GM18861 (cell line): ENCODE results near the gene FOXN3.
"Not testable (repeated sequence)": the region's sequence is repeated elsewhere in the genome, so short reads cannot be mapped to it uniquely, and the experiment has no call there.

Source experiments
- ATAC-seq: cut with Tn5 transposase; IDR thresholded peaks from one replicate; pipeline ENCODE4 v1.9.1; 2021; ENCODE audit not compliant: unreplicated experiment

FOXN3 gene

DNA sequence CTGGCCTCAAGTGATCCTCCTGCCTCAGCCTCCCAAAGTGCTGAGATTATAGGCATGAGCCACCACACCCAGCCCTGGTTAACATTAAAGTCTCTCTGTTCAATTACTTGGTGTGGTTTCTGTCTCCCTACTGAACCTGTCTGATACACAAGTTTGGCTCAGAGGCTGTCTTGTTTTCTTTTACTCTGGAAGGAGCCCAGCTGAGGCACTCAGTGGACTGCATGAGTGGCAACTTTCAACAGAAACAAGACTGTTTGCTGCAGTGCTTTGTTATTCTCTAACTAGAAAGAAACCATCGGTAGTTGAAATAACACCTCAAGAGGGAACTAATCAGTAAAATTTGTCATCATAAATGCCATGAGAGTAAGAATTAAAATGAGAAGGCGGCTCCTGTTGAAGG, 238.7 kb downstream of the FOXN3 start:
- ATAC-seq, result no peak

DNA sequence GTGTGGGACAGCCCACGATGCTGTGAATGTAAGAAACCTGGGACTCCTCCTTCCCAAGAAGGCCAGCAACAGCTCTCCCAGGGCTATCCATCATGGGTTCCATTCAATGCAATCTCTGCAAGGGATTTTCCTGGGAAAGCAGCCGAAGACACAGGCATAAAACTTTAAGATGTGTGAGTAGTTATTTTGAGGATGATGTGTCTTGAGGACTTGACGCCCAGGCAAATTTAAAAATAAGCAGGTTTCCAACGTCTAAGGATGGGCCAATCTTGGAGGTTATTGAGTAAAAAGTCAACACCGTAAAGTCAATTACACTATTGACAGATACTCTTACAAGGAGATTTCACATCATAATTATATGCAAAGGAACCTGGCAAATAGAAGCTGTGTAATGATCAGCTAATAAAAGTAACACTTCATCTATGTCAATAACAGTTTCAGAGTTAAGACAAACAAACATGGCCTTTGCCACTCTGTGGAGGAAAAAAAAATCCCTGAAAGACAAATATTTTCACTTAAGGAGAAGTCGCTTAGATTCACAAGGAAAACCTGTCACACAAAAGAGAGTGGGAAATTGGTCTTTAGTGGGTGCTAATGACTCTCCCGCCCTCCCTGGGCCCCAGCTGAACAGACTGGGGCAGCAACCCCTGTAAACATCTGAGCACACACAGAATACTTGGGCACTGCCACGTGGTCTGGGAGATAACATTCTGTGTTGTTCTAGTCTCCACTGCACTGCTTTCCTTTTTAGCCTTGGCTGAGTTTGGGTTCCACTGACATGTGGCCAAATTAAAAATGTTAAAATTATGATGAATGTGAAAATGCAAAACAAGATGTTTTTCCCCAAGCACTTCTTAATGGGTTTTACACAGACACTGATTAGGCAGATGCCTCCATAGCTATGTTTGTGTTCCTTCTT, 240.9 kb downstream of the FOXN3 start:
- ATAC-seq, result no peak

DNA sequence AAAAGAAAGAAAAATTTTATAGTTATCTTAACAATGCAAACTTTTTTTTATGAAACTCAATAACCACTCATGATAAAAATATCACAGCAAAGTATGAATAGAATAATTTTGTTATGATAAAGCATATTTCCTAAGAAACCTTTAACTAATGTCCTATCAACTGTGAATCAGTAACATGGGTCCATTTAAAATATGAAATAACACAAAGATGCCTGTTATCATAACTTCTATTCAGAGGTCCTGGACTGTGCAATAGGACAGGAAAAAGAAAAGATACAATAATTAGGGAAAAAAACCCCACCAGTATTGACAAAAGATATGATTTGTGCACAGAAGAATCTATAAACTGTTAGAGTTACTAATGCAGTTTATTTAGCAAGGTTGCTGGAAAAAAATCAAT, 245.4 kb downstream of the FOXN3 start:
- no peak for ATAC-seq

DNA sequence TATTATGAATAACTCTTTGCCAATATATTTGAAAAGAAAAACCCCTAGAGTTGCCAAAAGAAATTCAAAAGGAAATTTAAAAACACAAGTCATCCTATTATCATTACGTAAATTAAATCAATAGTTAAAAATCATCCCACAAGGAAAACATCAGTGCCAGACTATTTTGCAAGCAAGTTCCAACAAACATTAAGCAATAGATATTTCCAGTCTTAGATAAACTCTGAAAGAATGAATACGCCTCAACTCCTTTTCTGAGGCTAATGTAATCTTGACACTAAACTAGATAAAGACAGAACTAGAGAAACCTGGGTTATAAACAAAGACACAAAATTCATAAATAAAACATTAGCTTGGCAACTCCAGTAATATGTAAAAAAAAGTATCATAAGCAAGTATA, 245.9 kb downstream of the FOXN3 start:
- ATAC-seq, result no peak

DNA sequence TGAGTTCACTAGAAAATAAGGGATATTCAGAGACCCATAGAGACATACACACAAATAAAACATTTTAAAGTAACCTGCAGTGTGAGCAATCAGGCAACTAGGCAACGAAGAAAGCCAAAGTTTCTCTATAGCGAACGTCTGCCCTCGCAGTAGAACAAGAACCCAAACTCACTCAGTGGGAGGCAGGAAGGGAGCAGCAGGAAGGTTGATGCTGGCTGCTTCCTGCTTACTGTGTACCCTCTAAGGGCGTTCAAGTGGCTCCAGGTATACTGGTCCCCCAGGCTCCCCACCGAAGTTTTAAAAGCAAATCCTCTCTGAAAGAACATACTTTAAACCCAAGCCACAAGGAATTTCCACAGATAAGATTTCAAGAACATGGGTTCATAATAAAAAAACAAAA, 249.3 kb downstream of the FOXN3 start:
- ATAC-seq, result no peak

DNA sequence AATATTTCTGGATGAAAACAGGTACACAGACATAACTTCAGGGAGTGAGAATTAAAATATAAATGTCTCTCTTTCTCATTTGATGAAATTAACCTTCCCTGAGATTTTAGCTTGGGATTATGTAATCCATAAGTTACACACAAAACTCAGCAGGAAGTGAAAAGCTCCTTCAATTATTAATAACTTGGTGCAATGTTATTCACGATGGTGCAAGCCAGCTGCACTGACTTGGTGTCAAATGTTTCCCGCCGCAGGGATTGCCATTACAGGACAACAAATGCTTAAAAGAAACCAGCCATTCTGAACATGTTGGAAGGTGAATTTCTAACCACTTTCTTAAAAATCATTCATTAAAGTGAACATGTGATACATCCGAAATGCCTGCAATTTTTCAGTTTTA, 250.4 kb downstream of the FOXN3 start:
- ATAC-seq, result no peak

DNA sequence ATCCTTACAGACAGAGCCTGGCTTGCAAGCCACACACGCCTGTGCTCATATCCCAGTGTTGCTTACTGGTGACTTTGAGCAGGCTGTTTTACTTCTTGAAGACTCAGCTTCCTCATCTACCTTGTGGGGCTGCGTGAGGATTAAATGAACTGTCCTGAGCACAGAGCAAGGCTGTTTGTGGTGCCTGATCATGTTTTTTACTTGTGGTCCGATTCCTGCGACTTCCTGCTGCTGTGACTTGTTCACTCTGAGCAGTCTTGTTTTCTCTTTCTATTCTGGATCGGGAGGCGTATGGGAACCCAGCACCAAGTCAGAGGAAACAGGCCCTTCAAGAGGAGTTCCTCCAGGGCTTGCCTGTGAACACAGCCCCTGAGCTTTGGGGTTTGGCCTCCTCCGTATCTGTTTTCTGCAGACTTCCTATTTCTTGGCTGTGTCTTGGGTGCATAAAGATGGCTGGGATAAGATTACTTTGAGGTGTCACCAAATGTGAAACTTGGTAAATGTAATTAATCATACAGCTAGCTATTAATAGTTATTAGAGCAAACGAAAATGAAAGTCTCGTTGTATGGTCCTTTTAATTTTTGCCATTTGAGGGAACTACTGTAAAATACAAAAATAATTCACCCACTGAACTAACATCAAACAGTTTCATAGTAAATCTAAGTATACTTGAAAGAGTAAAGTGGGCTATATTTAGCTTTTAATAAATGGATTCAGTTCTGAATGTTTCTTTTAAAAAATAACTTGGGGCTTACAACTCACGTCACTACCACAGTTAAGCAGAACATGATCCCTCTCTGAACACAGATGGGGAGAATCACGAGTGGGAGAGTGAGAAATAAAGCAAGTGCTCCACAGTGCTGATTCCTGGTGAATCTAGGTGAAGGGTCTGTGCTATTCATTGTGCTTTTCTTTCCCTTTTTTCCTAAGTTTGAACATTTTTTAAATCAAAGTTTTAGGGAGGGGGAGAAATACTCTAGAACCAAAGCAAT, 251.5 kb downstream of the FOXN3 start:
- ATAC-seq, result peak; percentile 49

DNA sequence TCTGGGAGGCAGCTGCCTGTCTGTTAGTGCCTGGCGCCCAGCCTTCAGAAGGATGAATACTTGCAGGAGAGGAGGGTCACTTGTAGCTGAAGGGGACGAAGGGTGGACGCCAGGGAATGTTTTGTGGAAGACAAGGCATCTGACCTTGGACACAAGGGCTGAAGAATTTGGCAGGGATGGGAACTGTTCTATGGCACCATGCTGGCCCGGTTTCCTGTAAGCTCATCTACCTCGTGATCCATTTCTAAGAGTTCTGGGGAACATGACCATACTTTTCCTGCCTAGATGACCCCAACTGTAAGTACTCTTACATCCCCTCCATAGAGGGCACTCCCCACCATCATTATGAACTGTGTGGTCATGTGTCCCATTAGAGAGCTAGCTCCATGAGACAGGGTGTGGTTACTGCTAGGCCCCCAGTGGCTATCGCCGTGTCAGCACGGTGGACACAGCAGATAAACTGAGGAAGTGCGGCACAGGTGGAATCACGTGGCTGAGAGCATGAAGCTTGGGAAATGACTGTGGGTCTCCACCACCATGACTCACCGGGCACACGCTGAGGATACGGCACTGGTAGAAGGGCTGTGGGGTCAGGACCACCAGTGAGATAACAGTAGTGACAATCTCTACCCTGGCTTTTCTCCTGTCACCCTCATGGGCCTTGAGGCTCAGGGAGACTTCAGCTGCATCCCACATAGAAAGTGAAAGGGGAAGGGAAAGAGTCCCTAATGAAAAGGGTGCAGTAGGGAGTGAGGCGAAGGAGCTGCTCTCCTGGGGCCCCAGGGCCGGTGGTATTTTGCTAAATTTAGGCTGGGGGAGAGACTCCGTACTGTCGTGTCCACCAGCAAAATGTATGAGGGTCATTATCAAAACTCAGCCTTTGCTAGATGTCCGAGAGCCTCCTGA, 252.6 kb downstream of the FOXN3 start:
- peak; percentile 19 for ATAC-seq

DNA sequence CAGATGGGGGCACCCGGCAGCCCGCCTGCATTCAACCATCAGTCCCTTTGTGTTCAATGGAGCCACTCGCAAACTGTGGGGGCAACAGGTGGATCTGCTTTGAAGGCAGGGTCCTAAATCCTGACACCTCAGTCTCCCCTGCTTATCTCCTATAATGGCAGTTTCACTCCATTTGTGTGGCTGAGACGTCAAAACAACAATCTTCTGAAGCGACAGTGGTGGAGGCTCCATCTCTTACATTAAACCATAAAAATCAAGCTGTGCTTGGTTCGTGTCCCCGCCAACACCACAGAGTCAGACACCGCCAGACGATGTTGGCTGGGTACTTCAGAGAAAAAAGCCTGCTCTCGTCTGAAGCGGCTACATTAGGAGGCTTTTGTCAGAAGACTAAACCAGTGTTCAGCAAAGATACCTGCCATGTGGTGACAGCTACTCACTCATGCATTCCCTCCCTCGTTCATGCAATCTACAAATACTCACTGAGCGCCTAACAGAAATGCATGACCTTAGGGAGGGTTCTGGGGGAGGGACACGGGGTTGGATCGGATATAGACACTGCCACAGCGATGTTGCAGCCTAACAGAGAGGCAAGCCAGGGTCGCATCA, 253.9 kb downstream of the FOXN3 start:
- ATAC-seq, result no peak

DNA sequence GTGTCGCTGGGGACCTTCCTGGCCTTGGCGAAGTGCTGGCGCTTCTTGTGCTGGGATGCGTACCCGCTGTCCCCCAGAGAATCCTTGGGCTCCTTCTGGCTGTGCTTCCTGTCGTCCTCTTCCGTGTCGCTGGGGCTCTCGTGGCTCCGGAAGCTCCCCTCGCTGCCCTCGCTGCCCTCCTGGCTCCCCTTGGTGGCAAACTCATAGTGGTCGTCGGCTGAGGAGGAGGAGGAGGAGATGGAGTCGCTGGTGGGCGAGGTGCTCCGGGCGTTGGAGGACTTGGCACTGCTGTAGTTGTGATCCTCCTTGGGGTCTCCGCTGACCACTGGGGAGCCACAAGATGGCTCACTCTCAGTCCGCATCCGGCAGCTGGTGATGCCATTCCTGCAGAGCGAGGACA, 254.4 kb downstream of the FOXN3 start:
- no peak for ATAC-seq

DNA sequence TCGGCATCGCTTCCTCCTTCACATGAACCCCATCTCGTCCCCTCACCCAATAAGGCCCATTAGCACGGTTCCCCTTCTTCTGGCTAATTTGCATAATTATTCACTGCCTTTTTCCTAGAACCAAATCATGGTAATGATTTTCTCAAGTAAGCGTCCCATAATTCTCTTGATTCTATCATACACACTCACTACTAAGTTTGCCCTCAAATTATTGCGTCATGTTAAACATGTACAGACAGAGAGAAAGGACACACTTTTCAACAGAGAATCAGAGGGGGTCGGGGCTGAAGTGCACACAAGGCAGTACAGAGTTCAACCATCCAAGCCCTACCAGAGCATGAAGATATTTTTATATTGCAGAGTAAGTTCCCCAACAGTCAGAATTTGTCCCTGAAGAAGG, 256.6 kb downstream of the FOXN3 start:
- no peak for ATAC-seq

DNA sequence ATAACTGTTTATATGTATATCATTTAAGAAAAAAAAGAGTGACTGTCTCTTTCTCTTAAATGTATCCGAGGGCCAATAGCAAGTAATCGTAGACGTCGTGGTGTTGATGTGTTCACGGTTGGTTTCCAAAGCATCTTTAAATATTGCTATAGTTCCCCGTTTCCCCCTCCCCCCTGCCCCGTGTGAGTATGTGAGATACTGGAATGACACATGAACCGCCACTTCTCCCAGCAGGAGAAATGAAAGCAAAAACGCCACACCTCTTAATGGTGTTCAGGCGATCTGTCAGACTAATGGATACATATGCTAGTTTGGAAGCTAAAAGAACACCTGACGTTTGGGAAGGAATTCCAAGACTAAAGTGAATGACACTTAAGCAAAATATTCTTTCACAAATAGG, 258.3 kb downstream of the FOXN3 start:
- no peak for ATAC-seq

DNA sequence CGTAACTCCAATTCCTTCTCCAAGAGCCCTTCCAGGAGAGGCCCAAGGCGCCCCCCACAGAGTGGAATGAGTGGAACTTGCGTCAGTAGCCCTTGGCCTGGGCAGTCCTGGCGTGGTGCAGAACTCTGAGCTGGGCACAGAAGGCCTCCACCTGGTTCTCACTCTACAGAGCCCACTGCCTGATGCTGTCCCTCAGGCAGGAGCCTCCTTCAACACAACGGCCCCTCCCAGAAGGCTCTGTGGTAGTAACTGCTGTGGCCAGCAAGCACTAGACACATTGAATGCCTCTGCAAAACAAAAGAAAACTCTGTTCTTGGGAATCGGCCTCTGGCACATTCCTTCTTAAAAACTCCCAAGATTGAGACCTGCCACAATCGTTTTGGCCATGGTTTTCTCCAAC, 258.9 kb downstream of the FOXN3 start:
- not testable (repeated sequence) for ATAC-seq

DNA sequence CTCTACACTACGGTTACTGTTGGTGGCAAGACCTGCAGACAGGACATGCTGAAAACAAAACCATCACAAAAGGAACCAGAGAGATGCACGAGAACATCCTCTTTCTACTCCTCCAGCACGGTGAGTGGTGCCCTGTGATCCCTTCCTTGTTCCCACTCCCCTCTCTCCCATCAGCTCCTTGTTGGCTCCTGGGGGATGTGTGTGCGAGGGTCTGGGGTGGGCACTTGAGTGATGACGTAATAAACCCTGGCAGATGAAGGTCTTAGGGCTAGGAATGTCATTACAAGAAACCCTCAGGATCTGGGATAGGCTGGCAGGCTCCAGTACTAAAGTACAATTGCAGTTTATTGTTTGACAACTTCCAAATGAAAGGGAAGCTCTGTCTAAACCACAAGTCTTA, 261.5 kb downstream of the FOXN3 start:
- no peak for ATAC-seq

DNA sequence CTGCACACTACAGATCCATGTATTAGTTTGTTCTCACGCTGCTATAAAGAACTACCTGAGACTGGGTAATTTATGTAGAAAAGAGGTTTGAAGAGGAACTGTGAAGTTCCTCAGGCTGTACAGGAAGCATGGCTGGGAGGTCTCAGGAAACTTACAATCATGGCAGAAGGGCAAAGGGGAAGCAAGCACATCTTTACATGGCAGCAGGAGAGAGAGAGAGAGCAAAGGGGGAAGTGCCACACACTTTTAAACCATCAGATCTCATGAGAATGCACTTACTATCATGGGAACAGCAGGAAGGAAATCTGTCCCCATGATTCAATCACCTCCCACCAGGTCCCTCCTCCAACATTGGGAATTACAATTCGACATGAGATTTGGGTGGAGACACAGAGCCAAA, 265.3 kb downstream of the FOXN3 start:
- ATAC-seq, result not testable (repeated sequence)

DNA sequence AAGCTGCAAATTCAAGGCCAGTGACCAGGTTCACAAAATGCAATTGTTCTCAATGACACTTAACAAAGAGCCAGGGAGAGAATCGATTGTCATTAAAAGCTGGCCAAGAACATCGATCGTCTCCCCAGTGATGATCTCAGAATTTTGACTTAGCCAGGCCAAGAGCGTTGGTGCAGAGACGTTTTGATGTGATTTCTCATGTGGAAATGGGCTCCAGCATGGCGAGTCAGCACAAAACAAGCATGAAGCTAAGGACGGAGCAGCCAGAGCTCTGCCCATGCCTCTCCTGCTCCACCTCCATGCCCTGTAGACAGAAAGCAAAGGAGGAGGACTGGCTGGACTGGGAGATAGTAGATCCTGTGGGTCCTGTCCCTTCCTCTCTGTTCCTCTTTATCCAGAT, 270.8 kb downstream of the FOXN3 start:
- ATAC-seq, result no peak

DNA sequence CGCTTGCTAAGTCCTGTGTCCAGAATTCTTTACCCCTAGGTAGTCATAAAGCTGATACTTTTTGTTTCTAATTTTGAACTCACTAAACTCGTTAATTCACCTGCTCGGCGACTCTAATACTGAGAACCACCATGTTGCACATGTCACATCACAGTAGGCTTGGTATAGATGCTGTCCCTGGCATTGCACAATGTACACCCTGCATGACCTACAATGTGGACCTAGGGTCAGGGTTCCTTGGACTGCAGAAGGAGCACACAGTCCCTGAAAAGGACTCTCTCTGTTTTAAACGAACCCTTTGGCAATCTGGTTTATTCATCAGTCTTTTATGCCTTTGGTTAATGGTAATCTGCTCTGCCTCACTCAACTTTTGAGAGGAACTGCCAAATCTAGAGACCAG, 272.4 kb downstream of the FOXN3 start:
- ATAC-seq, result no peak

DNA sequence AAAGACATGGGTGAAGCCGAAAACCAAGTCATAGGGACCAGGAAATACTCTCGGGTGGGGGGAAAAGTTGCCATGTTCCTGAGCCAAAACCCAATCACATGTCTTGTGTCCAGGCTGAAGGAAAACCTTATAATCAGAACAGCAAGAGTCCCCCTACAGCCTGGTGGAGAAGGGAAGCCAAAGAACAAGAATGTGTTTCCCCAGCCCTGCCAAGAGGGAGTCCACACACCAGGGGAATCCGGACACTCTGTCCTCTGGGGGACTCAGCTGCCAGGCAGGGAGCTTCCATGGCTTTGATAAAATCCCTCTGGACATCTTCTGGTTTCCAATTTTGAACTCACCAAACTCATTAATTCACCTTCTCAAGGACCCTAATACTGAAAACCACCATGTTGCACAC, 273.0 kb downstream of the FOXN3 start:
- no peak for ATAC-seq

DNA sequence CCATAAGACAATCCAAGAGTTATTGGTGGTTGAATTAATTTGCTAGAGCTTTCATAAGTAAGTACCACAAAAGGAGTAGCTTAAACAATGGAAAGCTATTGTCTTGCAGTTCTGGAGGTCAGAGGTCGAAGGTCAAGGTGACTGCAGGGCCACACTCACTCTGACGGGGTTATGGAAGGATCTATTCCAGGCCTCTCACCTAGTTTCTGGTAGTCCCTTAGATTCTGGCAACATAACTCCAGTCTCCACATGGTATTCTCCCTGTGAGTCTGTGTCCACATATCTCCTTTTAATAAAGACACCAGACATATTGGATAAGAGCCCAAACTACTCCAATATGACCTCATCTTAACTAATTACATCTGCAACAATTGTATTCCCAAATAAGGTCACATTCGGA, 273.4 kb downstream of the FOXN3 start:
- ATAC-seq, result no peak

DNA sequence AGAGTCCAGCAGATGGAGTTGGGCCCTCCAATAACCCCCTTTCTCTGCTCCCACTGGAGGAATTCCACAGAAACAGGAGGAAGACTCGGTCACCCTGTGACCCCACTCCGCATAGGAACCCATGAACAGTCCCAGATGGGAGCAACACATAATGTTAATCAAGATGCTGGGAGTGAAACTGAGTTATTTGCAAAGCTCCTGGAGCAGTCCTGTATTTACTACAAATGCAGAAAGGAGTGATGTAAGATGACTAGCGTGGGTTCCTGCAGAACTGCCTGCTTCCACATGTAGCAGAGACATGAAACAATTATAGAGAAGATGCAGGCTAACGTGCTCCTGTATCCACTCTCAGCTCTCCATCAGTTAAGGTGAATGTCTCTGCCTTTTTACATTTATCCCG, 274.7 kb downstream of the FOXN3 start:
- no peak for ATAC-seq
